K562 (cell line): ENCODE measurements around the gene CENPV. TPM values are rescaled to one million over a fixed set of nuclear protein-coding genes. Genes with fewer than 3 reads are reported as not detected.

Experiments
- ARID2 ChIP-seq: fragments of 450-650 bp; IDR thresholded peaks from 2 replicates; pipeline ENCODE4 v1.6.1; 2017; ENCODE audit warnings: antibody characterized with exemption, mild to moderate bottlenecking
- ATF7 ChIP-seq: fragments of 450-650 bp; IDR thresholded peaks from 2 replicates; pipeline ENCODE4 v1.7.1; 2014; ENCODE audit warnings: mild to moderate bottlenecking, moderate library complexity
- CBX2 ChIP-seq: fragments of 200-600 bp; sonication (generic); IDR thresholded peaks from one replicate; pipeline ENCODE4 v1.6.1; 2012; ENCODE audit warnings: mild to moderate bottlenecking, low read length, inconsistent platforms; ENCODE audit not compliant: insufficient read depth, poor library complexity, severe bottlenecking
- CHD2 ChIP-seq: IDR thresholded peaks from 2 replicates; pipeline ENCODE4 v1.6.1; 2011; ENCODE audit warnings: low read depth, low read length
- E2F1 ChIP-seq: sonication (generic); formaldehyde crosslinking; IDR thresholded peaks from 2 replicates; pipeline ENCODE4 v1.8.1; 2023; ENCODE audit warnings: mild to moderate bottlenecking, missing genetic modification reagents, moderate library complexity
- HDAC1 ChIP-seq, 2 experiments: fragments of 450-650 bp; IDR thresholded peaks; 2 replicates each; pipeline ENCODE4 v1.6.1; 2016 to 2017; ENCODE audit warnings: inconsistent platforms in 1 of 2, mild to moderate bottlenecking in 1 of 2, moderate library complexity in 1 of 2
- HNRNPH1 ChIP-seq: fragments of 200-400 bp; formaldehyde crosslinking; optimal IDR thresholded peaks from 2 replicates; pipeline ENCODE3; 2017; ENCODE audit warnings: low read depth, mild to moderate bottlenecking, low read length, moderate library complexity
- ID3 ChIP-seq, 2 experiments: fragments of 250-450 bp in 1 of 2; fragments of 450-650 bp in 1 of 2; sonication (Bioruptor Pico) in 1 of 2; IDR thresholded peaks; 2 replicates each; pipeline versions ENCODE4 v1.6.1 to v1.8.0; 2016 to 2021; ENCODE audit warnings: mild to moderate bottlenecking in 2 of 2, moderate library complexity in 2 of 2, missing compliant biosample characterization in 1 of 2, missing genetic modification characterization in 1 of 2
- KAT8 ChIP-seq: fragments of 450-650 bp; IDR thresholded peaks from 2 replicates; pipeline ENCODE4 v1.6.1; 2016; ENCODE audit warnings: low read depth, mild to moderate bottlenecking
- MBD2 ChIP-seq: sonication (generic); IDR thresholded peaks from 2 replicates; pipeline ENCODE4 v1.6.1; 2016; ENCODE audit warnings: low read depth, borderline replicate concordance
- MECOM ChIP-seq: fragments of 250-450 bp; sonication (Bioruptor Pico); IDR thresholded peaks from 2 replicates; pipeline ENCODE4 v1.8.0; 2022; ENCODE audit warnings: inconsistent platforms
- MXI1 ChIP-seq: IDR thresholded peaks from 2 replicates; pipeline ENCODE4 v1.6.1; 2011; ENCODE audit warnings: low read depth, mild to moderate bottlenecking, improper control_type of control experiment, low read length
- NELFE ChIP-seq: IDR thresholded peaks from 2 replicates; pipeline ENCODE4 v1.6.1; 2011; ENCODE audit warnings: mild to moderate bottlenecking; ENCODE audit not compliant: insufficient read depth, insufficient read length
- NKRF ChIP-seq: fragments of 450-650 bp; IDR thresholded peaks from 2 replicates; pipeline ENCODE4 v1.6.1; 2016; ENCODE audit warnings: borderline replicate concordance
- NR0B1 ChIP-seq: fragments of 450-650 bp; IDR thresholded peaks from one replicate; pipeline ENCODE4 v1.6.1; 2018; ENCODE audit warnings: mild to moderate bottlenecking, moderate library complexity; ENCODE audit not compliant: partially characterized antibody
- POLR2AphosphoS5 ChIP-seq: IDR thresholded peaks from 2 replicates; pipeline ENCODE4 v1.6.1; 2011; ENCODE audit warnings: mild to moderate bottlenecking, low read depth, low read length, moderate library complexity; ENCODE audit not compliant: control insufficient read depth, insufficient read depth
- SMAD1 ChIP-seq: fragments of 150-350 bp; IDR thresholded peaks from 2 replicates; pipeline ENCODE4 v1.6.1; 2014; ENCODE audit warnings: low read length, low read depth; ENCODE audit not compliant: partially characterized antibody
- SMAD2 ChIP-seq: fragments of 150-350 bp; IDR thresholded peaks from 2 replicates; pipeline ENCODE4 v1.6.1; 2014; ENCODE audit warnings: low read depth, mild to moderate bottlenecking, low read length
- SMARCE1 ChIP-seq: fragments of 450-650 bp; IDR thresholded peaks from 2 replicates; pipeline ENCODE4 v1.7.1; 2016; ENCODE audit warnings: mild to moderate bottlenecking
- SNAPC5 ChIP-seq: fragments of 250-450 bp; sonication (Bioruptor Pico); IDR thresholded peaks from 2 replicates; pipeline ENCODE4 v1.8.0; 2021; ENCODE audit warnings: moderate library complexity, mild to moderate bottlenecking, inconsistent platforms
- STAT5A ChIP-seq: IDR thresholded peaks from 2 replicates; pipeline ENCODE4 v1.6.1; 2012; ENCODE audit warnings: low read length, inconsistent platforms, borderline replicate concordance
- TEAD4 ChIP-seq, 2 experiments: sonication (generic) in 1 of 2; formaldehyde crosslinking in 1 of 2; IDR thresholded peaks; 2 replicates each; pipeline versions ENCODE4 v1.6.1 to v1.8.0; 2012 to 2022; ENCODE audit warnings: borderline replicate concordance in 1 of 2, inconsistent platforms in 1 of 2, low read length in 1 of 2, mild to moderate bottlenecking in 1 of 2, missing genetic modification reagents in 1 of 2
- ZNF274 ChIP-seq: IDR thresholded peaks from 2 replicates; pipeline ENCODE4 v1.6.1; 2011; ENCODE audit warnings: low read depth, mild to moderate bottlenecking, low read length, moderate library complexity, borderline replicate concordance
- ZNF584 ChIP-seq: fragments of 200-800 bp; sonication (Bioruptor generic); IDR thresholded peaks from 2 replicates; pipeline ENCODE4 v1.6.1; 2016; ENCODE audit warnings: low read depth, mild to moderate bottlenecking, missing genetic modification characterization, missing compliant biosample characterization
- polyA plus RNA-seq, 8 experiments: library from polyadenylated mRNA; depleted of rRNA in 4 of 8; stranded (reverse) in 5 of 8; unstranded in 3 of 8; fragments of >200 nt; fragmentation: Nextera tagmentation in 2 of 8; fragmentation: Illumina TruSeq in 1 of 8; extraction: Ambion mirVana in 2 of 8; extraction: Trizol in 1 of 8; gene quantifications; 2 replicates each; pipeline versions ENCODE4 v1.2.1 to v1.2.3, GENCODE V29; 2011 to 2014; ENCODE audit warnings: inconsistent platforms in 1 of 8, missing spikeins in 1 of 8
- total RNA-seq, 7 experiments: library from RNA; depleted of rRNA in 6 of 7; stranded (reverse); fragments of >200 nt in 6 of 7; fragmentation: Illumina TruSeq in 2 of 7; extraction: Trizol in 2 of 7; gene quantifications; 2 replicates each; pipeline versions ENCODE4 v1.2.1 to v1.2.3, GENCODE V29; 2011 to 2021; ENCODE audit warnings: low replicate concordance in 1 of 7

The CENPV gene
- total and polyA plus RNA-seq, 9 of the 15 experiments (the other 6 are each of a cell fraction or from before 2014, with no cell fraction given) = 17.8 to 131 (median 89.3) TPM

- no peak for TF ChIP-seq MBD2
- TF ChIP-seq POLR2AphosphoS5 = 0 out of 2 replicates have a peak, but pooled peaks have one; percentile 15
- TF ChIP-seq NKRF = peak; percentile 33; the same call in 1 of the 2 replicates
- no peak for TF ChIP-seq SMAD1
- TF ChIP-seq NELFE = no peak
- TF ChIP-seq ARID2 = no peak
- no peak for TF ChIP-seq MECOM
- TF ChIP-seq TEAD4 (IDR thresholded peaks at IDR 0.05; ENCODE audit: low read length) = no peak
- TF ChIP-seq TEAD4 (CRISPR knock-in tag; IDR thresholded peaks at IDR 0.05; ENCODE audit: borderline replicate concordance) = no peak
- TF ChIP-seq ZNF584 (CRISPR knock-in tag) = no peak
- TF ChIP-seq SNAPC5 = no peak
- TF ChIP-seq ATF7 = no peak
- TF ChIP-seq STAT5A = no peak
- no peak for TF ChIP-seq NR0B1
- TF ChIP-seq SMAD2 = no peak
- TF ChIP-seq KAT8 = no peak
- TF ChIP-seq MXI1 = no peak
- TF ChIP-seq ZNF274 = no peak
- no peak for TF ChIP-seq ID3 (CRISPR knock-in tag; IDR thresholded peaks at IDR 0.05)
- TF ChIP-seq ID3 (tag; IDR thresholded peaks at IDR 0.05) = no peak
- TF ChIP-seq CBX2 = no peak
- 0 out of 2 replicates have a peak, but pooled peaks have one; percentile 31 for TF ChIP-seq CHD2
- no peak for TF ChIP-seq SMARCE1
- peak in 1 of 2 experiments; percentile 56; a peak in 1 of 4 replicates for TF ChIP-seq HDAC1 (IDR thresholded peaks at IDR 0.05)
- TF ChIP-seq HNRNPH1 = no peak
- no peak for TF ChIP-seq E2F1
Measured at GRCh38 chr17:16352303-16352666, 984 bp downstream of the CENPV start (continued).
